HepG2 (cell line): Measurements from ENCODE around the gene NNAT. TPM values are rescaled to one million over a fixed set of nuclear protein-coding genes. Genes with fewer than 3 reads are reported as not detected.

Experiments
- CAMTA2 ChIP-seq: sonication (generic); formaldehyde crosslinking; IDR thresholded peaks from 2 replicates; pipeline ENCODE4 v1.4.0; 2020; ENCODE audit warnings: mild to moderate bottlenecking, missing genetic modification reagents, borderline replicate concordance
- CC2D1A ChIP-seq: sonication (generic); formaldehyde crosslinking; IDR thresholded peaks from 2 replicates; pipeline ENCODE4 v1.8.1; 2023; ENCODE audit warnings: mild to moderate bottlenecking, missing genetic modification reagents
- CCDC6 ChIP-seq: sonication (generic); formaldehyde crosslinking; IDR thresholded peaks from 2 replicates; pipeline ENCODE4 v1.8.1; 2022; ENCODE audit warnings: mild to moderate bottlenecking, missing genetic modification reagents, moderate library complexity
- CHD2 ChIP-seq: IDR thresholded peaks from 2 replicates; pipeline ENCODE4 v1.6.1; 2011; ENCODE audit warnings: low read depth, low read length, improper control_type of control experiment
- CREB3 ChIP-seq: sonication (generic); formaldehyde crosslinking; IDR thresholded peaks from 2 replicates; pipeline ENCODE4 v1.5.0; 2020; ENCODE audit warnings: missing genetic modification reagents
- DNMT1 ChIP-seq: sonication (generic); formaldehyde crosslinking; IDR thresholded peaks from 2 replicates; pipeline ENCODE4 v1.5.1; 2020; ENCODE audit warnings: mild to moderate bottlenecking, missing genetic modification reagents
- HNRNPL ChIP-seq: fragments of 200-400 bp; formaldehyde crosslinking; IDR thresholded peaks from 2 replicates; pipeline ENCODE4 v1.6.1; 2017; ENCODE audit warnings: mild to moderate bottlenecking, low read depth, low read length
- JARID2 ChIP-seq: sonication (generic); formaldehyde crosslinking; IDR thresholded peaks from 2 replicates; pipeline ENCODE4 v1.8.1; 2023; ENCODE audit warnings: missing genetic modification reagents, inconsistent platforms; ENCODE audit not compliant: insufficient replicate concordance
- KLF15 ChIP-seq: sonication (generic); formaldehyde crosslinking; IDR thresholded peaks from 2 replicates; pipeline ENCODE4 v1.8.1; 2023; ENCODE audit warnings: borderline replicate concordance, mild to moderate bottlenecking, inconsistent platforms, missing genetic modification reagents, mixed read lengths
- NCOA5 ChIP-seq: sonication (generic); formaldehyde crosslinking; IDR thresholded peaks from 2 replicates; pipeline ENCODE4 v1.4.0; 2020; ENCODE audit warnings: missing genetic modification reagents
- RARA ChIP-seq: IDR thresholded peaks from 2 replicates; pipeline ENCODE4 v1.6.1; 2016; ENCODE audit warnings: missing genetic modification reagents, missing compliant biosample characterization
- RELA ChIP-seq: sonication (generic); formaldehyde crosslinking; IDR thresholded peaks from 2 replicates; pipeline ENCODE4 v1.4.0; 2020; ENCODE audit warnings: missing genetic modification reagents
- SAFB2 ChIP-seq: sonication (generic); formaldehyde crosslinking; IDR thresholded peaks from 2 replicates; pipeline ENCODE4 v1.5.1; 2020; ENCODE audit warnings: missing genetic modification reagents, low read depth, mild to moderate bottlenecking, borderline replicate concordance
- SKI ChIP-seq: fragments of 450-650 bp; IDR thresholded peaks from one replicate; pipeline ENCODE4 v1.6.1; 2018; ENCODE audit warnings: mild to moderate bottlenecking; ENCODE audit not compliant: partially characterized antibody
- STAT6 ChIP-seq: sonication (generic); formaldehyde crosslinking; IDR thresholded peaks from 2 replicates; pipeline ENCODE4 v1.4.0; 2020; ENCODE audit warnings: missing genetic modification reagents, mild to moderate bottlenecking, borderline replicate concordance
- TBX2 ChIP-seq: sonication (generic); formaldehyde crosslinking; IDR thresholded peaks from 2 replicates; pipeline ENCODE4 v1.5.0; 2020; ENCODE audit warnings: missing genetic modification reagents, mild to moderate bottlenecking, borderline replicate concordance
- TERF1 ChIP-seq: sonication (generic); formaldehyde crosslinking; IDR thresholded peaks from 2 replicates; pipeline ENCODE4 v1.8.0; 2022; ENCODE audit warnings: mild to moderate bottlenecking, missing genetic modification reagents, moderate library complexity
- XBP1 ChIP-seq: sonication (generic); formaldehyde crosslinking; IDR thresholded peaks from 2 replicates; pipeline ENCODE4 v1.5.0; 2020; ENCODE audit warnings: missing genetic modification reagents
- ZBTB21 ChIP-seq: sonication (generic); formaldehyde crosslinking; IDR thresholded peaks from 2 replicates; pipeline ENCODE4 v1.4.0; 2020; ENCODE audit warnings: missing genetic modification reagents
- ZC3H4 ChIP-seq: sonication (generic); formaldehyde crosslinking; IDR thresholded peaks from 2 replicates; pipeline ENCODE4 v1.4.0; 2020; ENCODE audit warnings: missing genetic modification reagents, borderline replicate concordance
- ZFP82 ChIP-seq: sonication (generic); formaldehyde crosslinking; IDR thresholded peaks from 2 replicates; pipeline ENCODE4 v1.5.1; 2020; ENCODE audit warnings: mild to moderate bottlenecking, missing genetic modification reagents, borderline replicate concordance
- ZNF33A ChIP-seq: sonication (generic); formaldehyde crosslinking; IDR thresholded peaks from 2 replicates; pipeline ENCODE4 v1.5.1; 2020; ENCODE audit warnings: missing genetic modification reagents, mild to moderate bottlenecking, moderate library complexity, borderline replicate concordance
- ZNF530 ChIP-seq: sonication (generic); formaldehyde crosslinking; IDR thresholded peaks from 2 replicates; pipeline ENCODE4 v1.5.0; 2020; ENCODE audit warnings: low read depth, mild to moderate bottlenecking, missing genetic modification reagents
- ZNF570 ChIP-seq: sonication (generic); formaldehyde crosslinking; IDR thresholded peaks from 2 replicates; pipeline ENCODE4 v1.4.0; 2020; ENCODE audit warnings: mild to moderate bottlenecking, missing genetic modification reagents, borderline replicate concordance
- ZNF580 ChIP-seq: IDR thresholded peaks from 2 replicates; pipeline ENCODE4 v1.6.1; 2016; ENCODE audit warnings: low read depth, borderline replicate concordance
- ZNF709 ChIP-seq: sonication (generic); formaldehyde crosslinking; IDR thresholded peaks from 2 replicates; pipeline ENCODE4 v1.5.0; 2020; ENCODE audit warnings: mild to moderate bottlenecking, missing genetic modification reagents
- polyA plus RNA-seq, 8 experiments: library from polyadenylated mRNA; depleted of rRNA in 3 of 8; stranded (reverse) in 7 of 8; unstranded in 1 of 8; fragments of >200 nt; fragmentation: Illumina TruSeq in 4 of 8; extraction: Trizol in 4 of 8; gene quantifications; 2 replicates each; pipeline versions ENCODE4 v1.2.1 to v1.2.3, GENCODE V29; 2011 to 2016; ENCODE audit warnings: low read depth in 4 of 8, missing spikeins in 1 of 8, mixed read lengths in 1 of 8; ENCODE audit not compliant: insufficient read depth in 1 of 8
- total RNA-seq, 5 experiments: library from RNA; depleted of rRNA; stranded (reverse); fragments of >200 nt; fragmentation: Illumina TruSeq; extraction: Trizol; gene quantifications; 2 replicates each; pipeline ENCODE4 v1.2.3, GENCODE V29; 2016; ENCODE audit warnings: low read depth in 1 of 5

NNAT gene
- total and polyA plus RNA-seq, 2 of the 13 experiments (the other 11 are each of a cell fraction or from before 2014, with no cell fraction given): not detected

GRCh38 chr20:37564388-37565133 is 43.5 kb downstream of the NNAT start (continued):
- TF ChIP-seq ZC3H4 (CRISPR knock-in tag): no peak
- TF ChIP-seq CC2D1A: no peak
- TF ChIP-seq CREB3: no peak
- no peak for TF ChIP-seq XBP1 (CRISPR knock-in tag)
- no peak for TF ChIP-seq CHD2
- TF ChIP-seq CAMTA2: 0 out of 2 replicates have a peak, but pooled peaks have one; percentile 11
- TF ChIP-seq KLF15 (CRISPR knock-in tag): no peak
- TF ChIP-seq ZNF570: no peak
- TF ChIP-seq RELA: 0 out of 2 replicates have a peak, but pooled peaks have one; percentile 64
- TF ChIP-seq ZFP82 (CRISPR knock-in tag): no peak
- TF ChIP-seq HNRNPL: no peak
- no peak for TF ChIP-seq STAT6 (CRISPR knock-in tag)
- no peak for TF ChIP-seq RARA
- TF ChIP-seq ZNF33A (CRISPR knock-in tag): no peak
- no peak for TF ChIP-seq ZNF709 (CRISPR knock-in tag)
- no peak for TF ChIP-seq CCDC6 (CRISPR knock-in tag)
- peak; percentile 80; the same call in 1 of the 2 replicates for TF ChIP-seq SAFB2 (CRISPR knock-in tag)
- TF ChIP-seq ZNF530: no peak
- TF ChIP-seq ZNF580: no peak
- peak; percentile 87 for TF ChIP-seq JARID2 (CRISPR knock-in tag)
- no peak; the same call in 1 of the 2 replicates for TF ChIP-seq TBX2 (CRISPR knock-in tag)
- TF ChIP-seq DNMT1 (CRISPR knock-in tag): 0 out of 2 replicates have a peak, but pooled peaks have one; percentile 54
- TF ChIP-seq TERF1 (CRISPR knock-in tag): no peak
- TF ChIP-seq ZBTB21 (CRISPR knock-in tag): 0 out of 2 replicates have a peak, but pooled peaks have one; percentile 29
- TF ChIP-seq SKI: peak; percentile 72
- no peak for TF ChIP-seq NCOA5
